Tibial nerve (tissue), 4 donors: ENCODE data around the gene CNIH3. TPM values are rescaled to one million over a fixed set of nuclear protein-coding genes. Genes with fewer than 3 reads are reported as not detected.

Experiments
- DNase-seq, 2 donors: peaks; one replicate each; pipeline ENCODE4 v3.0.0-alpha.2; 2019; ENCODE audit warnings: low spot score in 2 of 2
- H3K27ac ChIP-seq, 4 donors: fragments of 200-600 bp; sonication (generic) in 3 of 4; one replicate each; pipeline ENCODE4 v1.5.1; 2017 to 2019; ENCODE audit warnings: mild to moderate bottlenecking in 1 of 4
- H3K27me3 ChIP-seq, 2 donors: fragments of 200-600 bp; sonication (generic) in 1 of 2; one replicate each; pipeline versions ENCODE4 v1.5.1 to v1.6.0; 2017 to 2019
- H3K36me3 ChIP-seq, 3 donors: fragments of 200-600 bp; sonication (generic); one replicate each; pipeline ENCODE4 v1.5.1; 2018 to 2019
- H3K4me1 ChIP-seq, 4 donors: fragments of 200-600 bp; sonication (generic) in 3 of 4; one replicate each; pipeline ENCODE4 v1.5.1; 2017 to 2019
- H3K4me3 ChIP-seq, 4 donors: fragments of 200-600 bp; sonication (generic) in 3 of 4; one replicate each; pipeline ENCODE4 v1.5.1; 2017 to 2019; ENCODE audit warnings: mild to moderate bottlenecking in 1 of 4, moderate library complexity in 1 of 4
- H3K9me3 ChIP-seq, 4 donors: fragments of 200-600 bp; sonication (generic) in 3 of 4; one replicate each; pipeline ENCODE4 v1.5.1; 2017 to 2019
- EP300 ChIP-seq, 2 donors: sonication (generic); formaldehyde crosslinking; IDR thresholded peaks; one replicate each; pipeline ENCODE4 v1.6.1; 2017; ENCODE audit warnings: antibody characterized with exemption in 2 of 2, mild to moderate bottlenecking in 1 of 2
- POLR2A ChIP-seq, 2 donors: fragments of 450-650 bp; IDR thresholded peaks; one replicate each; pipeline ENCODE4 v1.6.1; 2017; ENCODE audit warnings: antibody characterized with exemption in 2 of 2, mild to moderate bottlenecking in 2 of 2, moderate library complexity in 2 of 2
- WGBS, 2 donors: methylation state at CpG; one replicate each; pipeline ENCODE4 v1.1.5; 2018; 5-methylcytosine and 5-hydroxymethylcytosine counted together
- total RNA-seq, 4 donors: library from RNA; depleted of rRNA; stranded (reverse); fragments of >200 nt; gene quantifications; one replicate each; pipeline ENCODE4 v1.1.0, GENCODE V29; 2016
- TF ChIP-seq, protein P1 (sequence below), 5 experiments: fragments of 200-600 bp in 3 of 5; fragments of 450-650 bp in 2 of 5; sonication (generic) in 3 of 5; IDR thresholded peaks; one replicate each; pipeline ENCODE4 v1.5.1; 2016 to 2019; ENCODE audit warnings: antibody characterized with exemption in 5 of 5, mild to moderate bottlenecking in 3 of 5, moderate library complexity in 2 of 5

Gene CNIH3
- total RNA-seq, 4 donors from 2014 or later: 1.8 to 7.6 (median 4.7) TPM

GRCh38 chr1:224759135-224759534 is 143.0 kb downstream of the CNIH3 start:
- Histone ChIP-seq H3K4me3 (no peak overlapping the region), H3K27ac (no peak overlapping the region), H3K9me3 (peaks cover 0 to 13% (median 0%) of the 10 kb centered on the region in 4 donors), H3K36me3 (no peaks in the 10 kb centered on the region), H3K4me1 (no peaks in the 10 kb centered on the region), H3K27me3 (no peaks in the 10 kb centered on the region)
- WGBS, 2 donors: 95 to 97% methylated on average over 1 of the region's 1 CpG
- TF ChIP-seq POLR2A (IDR thresholded peaks at IDR 0.05): no peak
- TF ChIP-seq EP300 (IDR thresholded peaks at IDR 0.05): no peak
- TF ChIP-seq, protein P1, sequence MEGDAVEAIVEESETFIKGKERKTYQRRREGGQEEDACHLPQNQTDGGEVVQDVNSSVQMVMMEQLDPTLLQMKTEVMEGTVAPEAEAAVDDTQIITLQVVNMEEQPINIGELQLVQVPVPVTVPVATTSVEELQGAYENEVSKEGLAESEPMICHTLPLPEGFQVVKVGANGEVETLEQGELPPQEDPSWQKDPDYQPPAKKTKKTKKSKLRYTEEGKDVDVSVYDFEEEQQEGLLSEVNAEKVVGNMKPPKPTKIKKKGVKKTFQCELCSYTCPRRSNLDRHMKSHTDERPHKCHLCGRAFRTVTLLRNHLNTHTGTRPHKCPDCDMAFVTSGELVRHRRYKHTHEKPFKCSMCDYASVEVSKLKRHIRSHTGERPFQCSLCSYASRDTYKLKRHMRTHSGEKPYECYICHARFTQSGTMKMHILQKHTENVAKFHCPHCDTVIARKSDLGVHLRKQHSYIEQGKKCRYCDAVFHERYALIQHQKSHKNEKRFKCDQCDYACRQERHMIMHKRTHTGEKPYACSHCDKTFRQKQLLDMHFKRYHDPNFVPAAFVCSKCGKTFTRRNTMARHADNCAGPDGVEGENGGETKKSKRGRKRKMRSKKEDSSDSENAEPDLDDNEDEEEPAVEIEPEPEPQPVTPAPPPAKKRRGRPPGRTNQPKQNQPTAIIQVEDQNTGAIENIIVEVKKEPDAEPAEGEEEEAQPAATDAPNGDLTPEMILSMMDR (IDR thresholded peaks at IDR 0.05): no peak
- no peak for DNase-seq

DNA sequence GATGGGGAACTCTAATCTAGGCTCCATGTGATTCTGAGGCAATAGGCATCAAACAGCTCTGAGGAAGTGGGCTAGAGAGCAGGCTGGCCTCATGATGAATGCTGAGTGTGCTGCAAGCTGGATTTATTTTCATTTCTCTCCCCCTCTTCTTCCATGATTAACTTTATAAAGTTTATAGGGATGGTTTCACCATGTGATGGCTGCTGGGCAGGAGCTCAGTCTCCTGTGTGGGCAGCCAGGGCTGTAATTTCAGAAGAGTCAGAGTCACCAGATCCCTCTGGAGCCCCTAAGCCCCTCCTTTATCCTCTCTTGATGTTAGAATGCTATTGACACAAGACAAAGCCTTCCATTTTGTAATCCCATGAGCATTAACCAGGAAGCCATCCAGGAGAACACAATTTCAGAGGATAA is 143.6 kb downstream of the CNIH3 start:
- DNase-seq: no peak
- TF ChIP-seq POLR2A (IDR thresholded peaks at IDR 0.05) (no peak), EP300 (IDR thresholded peaks at IDR 0.05) (no peak)
- TF ChIP-seq, protein P1 (IDR thresholded peaks at IDR 0.05): no peak
- Histone ChIP-seq H3K27me3 (no peaks in the 10 kb centered on the region), H3K27ac (no peak overlapping the region), H3K4me3 (no peak overlapping the region), H3K36me3 (no peaks in the 10 kb centered on the region), H3K9me3 (peaks cover 0 to 13% (median 0%) of the 10 kb centered on the region in 4 donors), H3K4me1 (no peaks in the 10 kb centered on the region)

GRCh38 chr1:224760163-224760562 is 144.0 kb downstream of the CNIH3 start:
- Histone ChIP-seq H3K4me3 (no peak overlapping the region), H3K36me3 (no peaks in the 10 kb centered on the region), H3K4me1 (no peaks in the 10 kb centered on the region), H3K9me3 (peaks cover 0 to 13% (median 0%) of the 10 kb centered on the region in 4 donors), H3K27ac (no peak overlapping the region), H3K27me3 (no peaks in the 10 kb centered on the region)
- TF ChIP-seq, protein P1 (IDR thresholded peaks at IDR 0.05): no peak
- TF ChIP-seq POLR2A (IDR thresholded peaks at IDR 0.05) (no peak), EP300 (IDR thresholded peaks at IDR 0.05) (no peak)
- DNase-seq: no peak
- WGBS, 2 donors: 73 to 77% methylated on average over 2 of the region's 2 CpGs

- no peak for TF ChIP-seq EP300 (IDR thresholded peaks at IDR 0.05)
- TF ChIP-seq, protein P1 (IDR thresholded peaks at IDR 0.05): no peak
- TF ChIP-seq POLR2A (IDR thresholded peaks at IDR 0.05): no peak
Observed at GRCh38 chr1:224761245-224761644, 145.1 kb downstream of the CNIH3 start.

GRCh38 chr1:224762046-224762445 is 145.9 kb downstream of the CNIH3 start:
- Histone ChIP-seq H3K27me3 (no peaks in the 10 kb centered on the region), H3K4me3 (no peak overlapping the region), H3K27ac (no peak overlapping the region), H3K4me1 (no peaks in the 10 kb centered on the region), H3K36me3 (no peaks in the 10 kb centered on the region), H3K9me3 (peaks cover 0 to 13% (median 0%) of the 10 kb centered on the region in 4 donors)
- DNase-seq: no peak
- 86 to 90% methylated on average over 2 of the region's 2 CpGs for WGBS, 2 donors
- TF ChIP-seq POLR2A (IDR thresholded peaks at IDR 0.05) (no peak), EP300 (IDR thresholded peaks at IDR 0.05) (no peak)
- TF ChIP-seq, protein P1 (IDR thresholded peaks at IDR 0.05): no peak

More at GRCh38 chr1:224761245-224761644, 145.1 kb downstream of the CNIH3 start:
- H3K9me3 ChIP-seq: peaks cover 0 to 13% (median 0%) of the 10 kb centered on the region in 4 donors
- no peak overlapping the region for H3K27ac ChIP-seq
- H3K4me3 ChIP-seq: no peak overlapping the region
- H3K4me1 ChIP-seq: no peaks in the 10 kb centered on the region
- 91 to 96% methylated on average over 1 of the region's 1 CpG for WGBS, 2 donors
- H3K36me3 ChIP-seq: no peaks in the 10 kb centered on the region
- H3K27me3 ChIP-seq: no peaks in the 10 kb centered on the region
- no peak for DNase-seq
